ENCODE results near the gene FSIP2.

Gene FSIP2

GRCh38 chr2:185745864-185746859 is 7.6 kb downstream of the FSIP2 start:
- DNase-seq (ENCODE audit: low read depth) = no peak
- H3K4me3 ChIP-seq (replicated peaks; ENCODE audit: low read depth, low read length) = no peak overlapping the region
- no peak for TF ChIP-seq CTCF (IDR thresholded peaks at IDR 0.05; ENCODE audit: low read length, missing control alignments)

GRCh38 chr2:185757356-185757755 is 18.8 kb downstream of the FSIP2 start:
- no peak for DNase-seq (ENCODE audit: low read depth)
- TF ChIP-seq CTCF (IDR thresholded peaks at IDR 0.05; ENCODE audit: low read length, missing control alignments) = no peak
- no peak overlapping the region for H3K4me3 ChIP-seq (replicated peaks; ENCODE audit: low read depth, low read length)

DNA sequence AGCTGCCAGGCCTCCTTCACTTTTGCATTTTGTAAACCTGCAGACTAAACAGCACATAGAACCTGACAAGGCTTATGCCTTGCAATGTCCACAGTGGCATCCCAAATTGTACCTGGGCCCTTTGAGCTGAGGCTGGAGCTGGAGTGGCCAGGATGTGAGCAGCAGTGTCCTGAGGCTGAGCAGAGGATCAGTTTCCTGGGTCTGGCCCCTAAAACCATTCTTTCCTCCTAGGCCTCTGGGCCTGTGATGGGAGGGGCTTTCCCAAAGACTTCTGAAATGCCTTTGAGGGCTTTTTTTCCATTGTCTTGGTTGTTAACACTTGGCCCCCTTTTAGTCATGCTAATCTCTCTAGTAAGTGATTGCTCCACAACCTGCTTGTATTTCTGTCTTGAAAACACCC is 32.8 kb downstream of the FSIP2 start:
- no peak for DNase-seq (ENCODE audit: low read depth)
- no peak overlapping the region for H3K4me3 ChIP-seq (replicated peaks; ENCODE audit: low read depth, low read length)
- TF ChIP-seq CTCF (IDR thresholded peaks at IDR 0.05; ENCODE audit: low read length, missing control alignments) = no peak

DNA sequence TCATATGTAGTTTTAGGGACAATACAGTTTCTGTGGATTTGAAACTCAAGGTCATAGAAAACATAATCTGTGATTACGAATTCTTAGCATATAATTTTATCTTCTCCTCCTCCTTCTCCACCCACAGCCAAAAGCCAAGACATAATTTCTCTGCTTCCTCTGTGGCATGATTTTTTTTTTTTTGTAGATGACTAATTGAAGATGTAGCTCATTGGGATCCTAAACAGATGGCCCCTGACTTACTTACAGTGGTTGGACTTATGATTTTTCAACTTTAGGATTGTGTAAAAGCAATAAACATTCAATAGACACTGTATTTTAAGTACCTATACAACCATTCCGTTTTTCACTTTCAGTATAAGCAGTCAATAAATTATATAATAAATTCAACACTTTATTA is 42.3 kb downstream of the FSIP2 start:
- no peak overlapping the region for H3K4me3 ChIP-seq (replicated peaks; ENCODE audit: low read depth, low read length)
- no peak for DNase-seq (ENCODE audit: low read depth)
- no peak for TF ChIP-seq CTCF (IDR thresholded peaks at IDR 0.05; ENCODE audit: low read length, missing control alignments)

- no peak for TF ChIP-seq CTCF (IDR thresholded peaks at IDR 0.05; ENCODE audit: low read length, missing control alignments)
- no peak overlapping the region for H3K4me3 ChIP-seq (replicated peaks; ENCODE audit: low read depth, low read length)
- DNase-seq (ENCODE audit: low read depth) = no peak
Observed at GRCh38 chr2:185782223-185782769, 43.7 kb downstream of the FSIP2 start.

- no peak overlapping the region for H3K4me3 ChIP-seq (replicated peaks; ENCODE audit: low read depth, low read length)
- no peak for TF ChIP-seq CTCF (IDR thresholded peaks at IDR 0.05; ENCODE audit: low read length, missing control alignments)
- no peak for DNase-seq (ENCODE audit: low read depth)
Observed at GRCh38 chr2:185785156-185785555, 46.6 kb downstream of the FSIP2 start.
